Epithelial cell of proximal tubule (primary cell): Measurements from ENCODE around the gene SLFN11. TPM values are rescaled to one million over a fixed set of nuclear protein-coding genes. Genes with fewer than 3 reads are reported as not detected.

ENCODE experiments used
- DNase-seq: peaks from one replicate; pipeline ENCODE4 v3.0.0-alpha.2; 2011; ENCODE audit warnings: low read depth
- H3K4me3 ChIP-seq: 2 replicates; pipeline ENCODE4 v1.5.1; 2011; ENCODE audit warnings: low read depth, mild to moderate bottlenecking, low read length
- total RNA-seq: library from RNA; depleted of rRNA; stranded (reverse); fragments of >200 nt; gene quantifications from 2 replicates; pipeline ENCODE4 v1.2.3, GENCODE V29; 2015
- TF ChIP-seq, protein P1 (sequence below): conservative IDR thresholded peaks from 2 replicates; pipeline ENCODE4 v1.5.1; 2012; ENCODE audit warnings: low read depth, mild to moderate bottlenecking, low read length

Gene SLFN11
- total RNA-seq, 1 donor from 2014 or later, result 2.1 TPM

- no peak for DNase-seq
- TF ChIP-seq, protein P1, sequence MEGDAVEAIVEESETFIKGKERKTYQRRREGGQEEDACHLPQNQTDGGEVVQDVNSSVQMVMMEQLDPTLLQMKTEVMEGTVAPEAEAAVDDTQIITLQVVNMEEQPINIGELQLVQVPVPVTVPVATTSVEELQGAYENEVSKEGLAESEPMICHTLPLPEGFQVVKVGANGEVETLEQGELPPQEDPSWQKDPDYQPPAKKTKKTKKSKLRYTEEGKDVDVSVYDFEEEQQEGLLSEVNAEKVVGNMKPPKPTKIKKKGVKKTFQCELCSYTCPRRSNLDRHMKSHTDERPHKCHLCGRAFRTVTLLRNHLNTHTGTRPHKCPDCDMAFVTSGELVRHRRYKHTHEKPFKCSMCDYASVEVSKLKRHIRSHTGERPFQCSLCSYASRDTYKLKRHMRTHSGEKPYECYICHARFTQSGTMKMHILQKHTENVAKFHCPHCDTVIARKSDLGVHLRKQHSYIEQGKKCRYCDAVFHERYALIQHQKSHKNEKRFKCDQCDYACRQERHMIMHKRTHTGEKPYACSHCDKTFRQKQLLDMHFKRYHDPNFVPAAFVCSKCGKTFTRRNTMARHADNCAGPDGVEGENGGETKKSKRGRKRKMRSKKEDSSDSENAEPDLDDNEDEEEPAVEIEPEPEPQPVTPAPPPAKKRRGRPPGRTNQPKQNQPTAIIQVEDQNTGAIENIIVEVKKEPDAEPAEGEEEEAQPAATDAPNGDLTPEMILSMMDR, result no peak
- H3K4me3 ChIP-seq, result no peak overlapping the region
These were observed 21.1 kb downstream of the SLFN11 start for GRCh38 chr17:35352284-35352683.

DNA sequence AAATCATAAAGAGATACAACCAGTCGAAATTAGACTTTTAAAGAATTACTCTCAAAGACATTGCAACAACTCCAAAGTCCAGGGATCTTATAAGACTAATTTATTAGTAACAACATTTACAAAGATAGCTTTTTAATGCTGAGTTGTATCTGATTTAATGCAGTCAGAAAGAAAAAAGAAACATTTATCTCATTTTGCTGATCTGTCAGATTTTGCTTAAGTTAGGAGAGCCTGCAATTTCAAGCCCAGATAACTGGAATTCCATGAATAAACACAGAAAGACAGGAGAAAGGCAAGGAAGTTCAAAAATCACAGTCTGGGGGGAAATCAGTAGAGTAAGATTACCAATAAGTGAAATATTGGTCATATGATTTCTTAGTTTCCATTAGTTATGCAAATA is 22.9 kb downstream of the SLFN11 start:
- no peak for DNase-seq
- H3K4me3 ChIP-seq, result no peak overlapping the region
- TF ChIP-seq, protein P1, result no peak

DNA sequence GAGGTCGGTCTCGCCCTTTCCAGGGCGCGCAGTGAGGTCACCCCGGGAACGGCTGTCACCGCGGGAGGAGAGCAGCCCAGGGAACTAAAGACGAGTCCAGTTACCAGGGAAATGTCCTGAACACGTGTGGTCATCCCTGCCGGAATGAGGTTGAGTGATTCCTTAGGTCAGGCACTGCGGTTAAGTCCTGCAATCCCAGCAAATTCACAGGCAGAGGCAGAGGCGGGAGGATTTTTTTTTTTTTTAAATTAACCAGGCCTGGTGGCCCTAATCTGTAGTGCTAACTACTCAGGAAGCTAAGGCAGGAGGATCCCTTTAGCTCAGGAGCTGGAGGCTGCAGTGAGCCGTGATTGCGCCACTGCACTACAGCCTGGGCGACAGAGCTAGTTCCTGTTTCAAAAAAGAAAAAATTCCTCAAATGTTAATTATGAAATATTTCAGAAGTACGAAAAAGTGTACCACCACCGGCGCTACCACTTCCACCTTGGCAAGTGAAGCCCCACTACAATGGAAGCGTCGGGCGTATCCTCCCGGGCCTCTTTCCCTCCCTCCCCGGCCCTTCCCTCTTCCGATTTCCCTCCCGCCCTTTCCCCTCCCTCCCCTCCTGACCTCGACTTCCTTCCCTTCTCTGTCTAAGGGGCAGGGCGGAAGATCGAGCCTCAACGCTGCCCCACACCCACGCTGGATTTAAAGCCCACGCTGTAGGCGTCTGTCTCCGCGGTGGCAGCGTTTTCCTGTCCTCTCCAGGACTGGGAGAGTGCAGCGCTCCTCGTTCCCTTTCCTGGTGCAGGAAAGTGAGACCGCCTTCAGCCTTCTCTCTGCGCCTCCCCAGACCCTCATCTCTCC is 27.3 kb downstream of the SLFN11 start:
- TF ChIP-seq, protein P1, result no peak
- peak overlapping the region; percentile 53 for H3K4me3 ChIP-seq
- DNase-seq, result no peak

GRCh38 chr17:35345445-35345925 is 27.9 kb downstream of the SLFN11 start:
- no peak for DNase-seq
- TF ChIP-seq, protein P1, result no peak
- H3K4me3 ChIP-seq, result peak overlapping the region; percentile 53

GRCh38 chr17:35344262-35344661 is 29.2 kb downstream of the SLFN11 start:
- TF ChIP-seq, protein P1, result no peak
- no peak overlapping the region for H3K4me3 ChIP-seq
- DNase-seq, result no peak

DNA sequence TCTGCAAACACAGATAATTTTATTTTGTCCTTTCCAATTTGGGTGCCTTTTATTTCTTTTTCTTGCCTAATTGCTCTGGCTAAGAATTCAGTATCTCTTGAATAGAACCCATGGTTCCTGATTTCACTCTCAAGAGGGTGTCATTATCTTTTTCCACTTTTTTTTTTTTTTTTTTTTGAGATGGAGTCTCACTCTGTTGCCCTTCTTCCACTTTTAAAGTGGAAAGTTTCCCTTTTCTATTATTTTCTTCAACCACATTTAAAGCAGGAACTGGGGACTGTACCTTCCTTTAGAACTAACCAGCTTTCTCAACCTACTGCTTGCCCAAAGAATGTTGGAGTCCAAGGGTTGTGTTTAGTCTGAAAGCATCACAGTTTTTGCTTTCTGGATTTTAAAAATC is 31.1 kb downstream of the SLFN11 start:
- DNase-seq, result no peak
- TF ChIP-seq, protein P1, result no peak

More for the DNA sequence above, 31.1 kb downstream of the SLFN11 start:
- no peak overlapping the region for H3K4me3 ChIP-seq
